GM18951 (cell line): ENCODE measurements around the gene FSD1L.

ENCODE experiments used
- POLR2A ChIP-seq: IDR thresholded peaks from 4 replicates; pipeline ENCODE4 v1.6.1; 2011; ENCODE audit warnings: mild to moderate bottlenecking; ENCODE audit not compliant: insufficient read length, insufficient read depth; ENCODE audit errors: extremely low read depth
- in situ Hi-C: fragments of 300-500 bp; cut with MboI; formaldehyde crosslinking; loops from one replicate; pipeline ENCODE4 v1.12.0; 2022; ENCODE audit warnings: low sequenced_read_pairs, mixed read lengths, inconsistent platforms; ENCODE audit not compliant: unreplicated experiment

FSD1L gene

GRCh38 chr9:105468875-105469274, 21.0 kb downstream of the FSD1L start:
- in situ Hi-C loops: no loop called here
- TF ChIP-seq POLR2A: no peak

DNA sequence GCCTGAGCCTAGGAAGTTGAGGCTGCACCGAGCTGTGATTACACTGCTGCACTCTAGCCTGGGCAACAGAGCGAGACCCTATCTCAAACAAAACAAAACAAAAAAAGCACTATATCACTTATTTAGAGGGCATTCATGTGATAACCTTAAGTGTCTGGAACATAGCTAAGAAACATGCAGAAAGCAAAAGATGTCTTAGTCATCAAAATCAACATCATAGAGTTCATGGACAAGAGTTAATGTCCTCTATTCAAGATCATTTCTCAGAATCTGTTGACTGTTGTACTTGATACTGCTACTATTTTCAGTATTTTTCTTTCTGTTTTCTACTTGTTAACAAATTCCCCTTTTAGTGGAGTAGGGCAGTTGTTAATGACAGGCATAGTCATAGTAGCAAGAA, 25.4 kb downstream of the FSD1L start:
- in situ Hi-C loops: no loop called here
- no peak for TF ChIP-seq POLR2A

- TF ChIP-seq POLR2A: no peak
Observed at GRCh38 chr9:105475302-105475701, 27.5 kb downstream of the FSD1L start.

DNA sequence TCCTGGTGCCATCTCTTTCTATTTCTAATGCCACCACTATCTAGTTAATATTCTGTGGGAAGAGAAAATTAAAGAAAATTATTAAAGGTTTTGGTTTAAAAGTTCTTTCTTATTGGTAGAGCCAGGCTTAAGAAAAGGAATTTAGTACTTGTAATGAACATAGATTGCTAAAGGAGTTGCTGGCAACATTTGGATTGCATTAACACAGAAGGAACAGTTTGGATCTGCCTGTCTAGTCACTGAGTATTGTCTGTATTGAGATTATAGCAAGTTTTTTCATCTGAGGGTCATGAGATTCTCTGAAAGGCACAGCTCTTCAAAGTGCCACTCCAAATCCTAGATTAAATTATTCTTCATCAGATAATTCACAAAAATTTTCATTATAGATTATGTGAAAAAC, 32.0 kb downstream of the FSD1L start:
- no peak for TF ChIP-seq POLR2A
- in situ Hi-C loops: no loop called here

More at GRCh38 chr9:105475302-105475701, 27.5 kb downstream of the FSD1L start:
- in situ Hi-C loops: no loop called here

GRCh38 chr9:105483618-105484017, 35.8 kb downstream of the FSD1L start:
- in situ Hi-C loops: no loop called here
- no peak for TF ChIP-seq POLR2A

GRCh38 chr9:105484226-105484625, 36.4 kb downstream of the FSD1L start:
- no peak for TF ChIP-seq POLR2A

GRCh38 chr9:105485131-105485530, 37.3 kb downstream of the FSD1L start:
- in situ Hi-C loops: no loop called here
- no peak for TF ChIP-seq POLR2A

More at GRCh38 chr9:105484226-105484625, 36.4 kb downstream of the FSD1L start:
- in situ Hi-C loops: no loop called here

GRCh38 chr9:105496826-105497225, 49.0 kb downstream of the FSD1L start:
- in situ Hi-C loops: no loop called here
- TF ChIP-seq POLR2A: no peak

DNA sequence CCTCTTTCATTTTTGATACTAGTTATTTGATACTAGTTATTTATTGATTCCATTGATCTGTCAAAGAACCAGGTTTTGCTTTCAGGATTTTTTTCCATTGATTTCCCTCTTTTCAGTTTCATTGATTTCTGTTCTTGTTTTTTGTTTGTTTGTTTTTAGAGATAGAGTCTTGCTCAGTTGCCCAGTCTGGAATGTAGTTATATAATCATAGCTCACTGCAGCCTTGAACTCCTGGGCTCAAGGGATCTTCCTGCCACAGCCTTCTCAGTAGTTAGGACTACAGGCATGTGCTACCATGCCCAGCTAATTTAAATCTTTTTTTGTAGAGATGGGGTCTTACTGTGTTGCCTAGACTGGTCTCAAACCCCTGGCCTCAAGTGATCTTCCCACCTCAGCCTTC, 49.9 kb downstream of the FSD1L start:
- TF ChIP-seq POLR2A: no peak
- in situ Hi-C loops: no loop called here

DNA sequence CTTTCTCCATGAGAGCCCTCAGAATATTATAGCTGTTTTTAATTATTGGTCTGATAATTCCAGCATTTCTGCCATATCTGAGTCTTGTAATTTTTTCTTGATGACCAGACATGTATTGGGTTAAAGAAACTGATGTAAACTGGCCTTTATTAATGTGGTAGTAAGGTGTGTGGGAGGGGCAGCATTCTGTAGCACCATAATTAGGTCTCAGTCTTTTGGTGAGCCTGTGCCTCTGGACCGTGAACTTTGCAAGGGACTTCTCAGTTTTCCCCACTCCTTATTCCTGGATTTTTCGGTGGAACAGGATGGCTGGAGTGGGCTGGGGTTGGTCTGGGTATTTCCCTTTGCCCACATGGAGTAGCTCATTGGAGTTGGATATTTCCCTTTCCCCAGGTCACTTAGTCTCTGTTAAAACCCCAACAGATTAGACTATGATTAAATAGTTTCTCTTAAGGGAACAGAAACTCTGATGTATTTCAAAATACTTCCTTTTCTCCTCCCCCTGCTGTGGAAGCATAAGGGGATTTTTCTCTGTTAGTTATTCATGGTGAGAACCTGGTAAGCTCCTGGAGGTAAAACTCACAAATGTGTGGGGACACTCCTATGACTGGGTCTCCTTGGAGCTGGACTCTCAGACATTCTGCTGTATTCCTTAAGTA, 52.4 kb downstream of the FSD1L start:
- peak; percentile 9 for TF ChIP-seq POLR2A
- in situ Hi-C loops: no loop called here

DNA sequence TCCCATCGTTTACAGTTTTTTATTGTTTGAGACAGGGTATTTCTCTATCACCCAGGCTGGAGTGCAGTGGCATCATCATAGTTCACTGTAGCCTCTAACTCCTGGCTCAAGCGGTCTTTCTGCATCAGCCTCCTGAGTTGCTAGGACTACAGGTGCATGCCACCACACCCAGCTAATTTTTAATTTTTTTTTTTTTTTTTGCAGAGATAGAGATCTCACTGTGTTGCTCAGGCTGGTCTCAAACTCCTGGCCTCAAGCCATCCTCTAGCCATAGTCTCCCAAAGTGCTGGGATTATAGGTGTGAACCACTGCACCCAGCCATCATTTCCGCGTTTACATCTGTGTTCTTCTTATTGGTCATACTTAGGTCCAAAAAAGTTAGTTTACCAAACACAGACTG, 53.6 kb downstream of the FSD1L start:
- in situ Hi-C loops: no loop called here
- no peak for TF ChIP-seq POLR2A

- in situ Hi-C loops: no loop called here
- no peak for TF ChIP-seq POLR2A
Observed at GRCh38 chr9:105502276-105502675, 54.4 kb downstream of the FSD1L start.

- no peak for TF ChIP-seq POLR2A
- in situ Hi-C loops: no loop called here
Observed at GRCh38 chr9:105503881-105504280, 56.0 kb downstream of the FSD1L start.

- no peak for TF ChIP-seq POLR2A
- in situ Hi-C loops: no loop called here
Observed at GRCh38 chr9:105507096-105507790, 59.4 kb downstream of the FSD1L start.
